ENCODE results near the gene PLD1.

The PLD1 gene

GRCh38 chr3:171813278-171813896, 3.1 kb upstream of the PLD1 start:
- DNase-seq = no peak

- DNase-seq = no peak
Observed at GRCh38 chr3:171812811-171813210, 2.5 kb upstream of the PLD1 start.

- DNase-seq = no peak
Observed at GRCh38 chr3:171811913-171812335, 1.6 kb upstream of the PLD1 start.

GRCh38 chr3:171811295-171811912, 1.1 kb upstream of the PLD1 start:
- DNase-seq = no peak

GRCh38 chr3:171810629-171811294, 479 bp upstream of the PLD1 start:
- DNase-seq = no peak

GRCh38 chr3:171809611-171809860, 747 bp downstream of the PLD1 start:
- DNase-seq = no peak

GRCh38 chr3:171807806-171808205, 2.5 kb downstream of the PLD1 start:
- DNase-seq = no peak

GRCh38 chr3:171807129-171807675, 3.1 kb downstream of the PLD1 start:
- DNase-seq = no peak

GRCh38 chr3:171806200-171807128, 3.8 kb downstream of the PLD1 start:
- no peak for DNase-seq

- DNase-seq = no peak
Observed at GRCh38 chr3:171805687-171806086, 4.6 kb downstream of the PLD1 start.

- DNase-seq = no peak
Observed at GRCh38 chr3:171804618-171805389, 5.5 kb downstream of the PLD1 start.

GRCh38 chr3:171803044-171803443, 7.2 kb downstream of the PLD1 start:
- DNase-seq = no peak

GRCh38 chr3:171802590-171802956, 7.7 kb downstream of the PLD1 start:
- no peak for DNase-seq

- DNase-seq = no peak
Observed at GRCh38 chr3:171801738-171802589, 8.3 kb downstream of the PLD1 start.

GRCh38 chr3:171799501-171799900, 10.8 kb downstream of the PLD1 start:
- DNase-seq = no peak

- DNase-seq = no peak
Observed at GRCh38 chr3:171797873-171798272, 12.4 kb downstream of the PLD1 start.

GRCh38 chr3:171797265-171797679, 13.0 kb downstream of the PLD1 start:
- no peak for DNase-seq

GRCh38 chr3:171796625-171797264, 13.5 kb downstream of the PLD1 start:
- no peak for DNase-seq

- DNase-seq = no peak
Observed at GRCh38 chr3:171792531-171792930, 17.8 kb downstream of the PLD1 start.

GRCh38 chr3:171791692-171792076, 18.6 kb downstream of the PLD1 start:
- no peak for DNase-seq

Measured in NCI-H1436 treated with DMSO at 0.1 percent for 48 hours (cell line).